GM10266 (cell line): Measurements from ENCODE around the gene TNNC2.
A peak's percentile ranks its signal among the peaks of the same experiment; 100 is the strongest.

Experiments used
- DNase-seq: peaks from one replicate; pipeline ENCODE4 v3.0.0; 2012; ENCODE audit errors: extremely low spot score
- CTCF ChIP-seq: IDR thresholded peaks from 2 replicates; pipeline ENCODE4 v1.5.1; 2012; ENCODE audit warnings: mild to moderate bottlenecking, low read depth; ENCODE audit not compliant: control insufficient read depth, insufficient read depth; ENCODE audit errors: missing control alignments

Gene TNNC2

GRCh38 chr20:45818239-45818638 is 8.9 kb downstream of the TNNC2 start:
- no peak for TF ChIP-seq CTCF
- no peak for DNase-seq

- DNase-seq: no peak
- TF ChIP-seq CTCF: no peak
These were observed 9.5 kb downstream of the TNNC2 start for GRCh38 chr20:45817376-45818194.

- no peak for DNase-seq
- no peak for TF ChIP-seq CTCF
These were observed 10.2 kb downstream of the TNNC2 start for GRCh38 chr20:45816951-45817350.

- DNase-seq: no peak
- TF ChIP-seq CTCF: no peak
These were observed 12.8 kb downstream of the TNNC2 start for GRCh38 chr20:45814314-45814713.

- no peak for DNase-seq
These were observed 13.6 kb downstream of the TNNC2 start for GRCh38 chr20:45813489-45813888.

GRCh38 chr20:45813006-45813340 is 14.1 kb downstream of the TNNC2 start:
- TF ChIP-seq CTCF: no peak

More at GRCh38 chr20:45813489-45813888, 13.6 kb downstream of the TNNC2 start:
- TF ChIP-seq CTCF: no peak

GRCh38 chr20:45812157-45813005 is 14.7 kb downstream of the TNNC2 start, which contains the start of gene UBE2C:
UBE2C (plus strand) TSS chr20:45812644; CDS start chr20:45812696, 52 bp downstream.
- no peak for TF ChIP-seq CTCF
- peak; percentile 98 for DNase-seq

More at GRCh38 chr20:45813006-45813340, 14.1 kb downstream of the TNNC2 start:
- DNase-seq: no peak
